IPS DF 6.9 (cell line): ENCODE results near the gene KRT31.
"Not testable (repeated sequence)": the region's sequence is repeated elsewhere in the genome, so short reads cannot be mapped to it uniquely, and the experiment has no call there.

Experiments used
- DNase-seq: peaks from one replicate; pipeline ENCODE4 v3.0.0-alpha.2; 2013; ENCODE audit warnings: low read depth, low spot score
- H3K27ac ChIP-seq: one replicate; pipeline ENCODE4 v1.5.1; 2013; ENCODE audit warnings: low read length, control low read depth
- H3K27me3 ChIP-seq: 2 replicates; pipeline ENCODE4 v1.6.1; 2013; ENCODE audit warnings: mild to moderate bottlenecking, low read length; ENCODE audit not compliant: control insufficient read depth, insufficient read depth
- H3K36me3 ChIP-seq: 2 replicates; pipeline ENCODE4 v1.6.1; 2013; ENCODE audit warnings: low read length; ENCODE audit not compliant: control insufficient read depth, insufficient read depth
- H3K4me1 ChIP-seq: 2 replicates; pipeline ENCODE4 v1.6.1; 2013; ENCODE audit warnings: low read length; ENCODE audit not compliant: control insufficient read depth, insufficient read depth
- H3K4me3 ChIP-seq: 2 replicates; pipeline ENCODE4 v1.5.1; 2013; ENCODE audit warnings: mild to moderate bottlenecking, low read length
- H3K9me3 ChIP-seq: 2 replicates; pipeline ENCODE4 v1.6.1; 2013; ENCODE audit warnings: low read length, inconsistent platforms; ENCODE audit not compliant: control insufficient read depth, insufficient read depth
- WGBS: extraction: QIAGEN DNeasy Blood & Tissue Kit; methylation state at CpG from one replicate; pipeline ENCODE4 v1.1.7; 2013; ENCODE audit warnings: mixed read lengths, missing lambda C conversion rate; ENCODE audit not compliant: insufficient read length, insufficient coverage; 5-methylcytosine and 5-hydroxymethylcytosine counted together

KRT31 gene

DNA sequence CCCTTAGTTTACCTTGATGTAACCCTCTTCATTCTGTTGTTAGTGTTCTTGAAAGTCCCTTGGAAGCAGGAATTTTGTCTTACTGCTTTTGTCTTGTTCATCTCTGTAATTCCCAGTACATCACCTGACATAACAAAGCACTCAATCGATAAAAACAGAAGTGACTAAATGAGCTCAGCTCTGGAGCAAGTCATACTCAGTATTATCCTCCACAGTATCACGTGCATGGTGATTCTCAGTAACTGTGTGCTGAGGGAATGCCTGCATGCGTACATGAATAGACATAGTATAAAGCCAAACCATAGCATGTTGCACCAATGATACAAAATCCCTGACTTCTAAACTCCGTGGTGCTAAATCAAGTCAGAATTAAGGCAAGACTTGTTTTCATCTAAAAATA, 36.2 kb upstream of the KRT31 start:
- H3K27me3 ChIP-seq: no peaks in the 10 kb centered on the region
- H3K9me3 ChIP-seq: no peaks in the 10 kb centered on the region
- WGBS: no CpG with 5 or more reads among the region's 4 CpGs
- no peaks in the 10 kb centered on the region for H3K36me3 ChIP-seq
- no peak overlapping the region for H3K27ac ChIP-seq
- H3K4me1 ChIP-seq: no peaks in the 10 kb centered on the region; the same call in 1 of the 2 replicates
- H3K4me3 ChIP-seq: no peak overlapping the region
- no peak for DNase-seq

DNA sequence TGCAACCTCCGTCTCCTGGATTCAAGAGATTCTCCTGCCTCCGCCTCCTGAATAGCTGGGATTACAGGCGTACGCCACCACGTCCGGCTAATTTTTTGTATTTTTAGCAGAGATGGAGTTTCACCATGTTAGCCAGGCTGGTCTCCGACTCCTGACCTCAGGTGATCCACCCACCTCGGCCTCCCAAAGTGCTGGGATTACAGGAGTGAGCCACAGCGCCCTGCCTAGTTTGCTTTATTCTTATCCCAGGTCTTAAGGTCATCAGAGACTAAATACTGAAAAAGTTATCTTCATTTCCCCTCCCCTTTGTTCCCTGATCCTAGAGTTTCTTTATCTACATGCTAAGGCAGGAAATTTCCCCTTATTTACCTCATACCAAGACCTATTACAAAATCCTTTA, 33.0 kb upstream of the KRT31 start:
- H3K4me3 ChIP-seq, H3K9me3 ChIP-seq, H3K36me3 ChIP-seq, DNase-seq, H3K27me3 ChIP-seq, H3K27ac ChIP-seq, H3K4me1 ChIP-seq: not testable (repeated sequence)
- no CpG with 5 or more reads among the region's 9 CpGs for whole genome bisulfite sequencing

DNA sequence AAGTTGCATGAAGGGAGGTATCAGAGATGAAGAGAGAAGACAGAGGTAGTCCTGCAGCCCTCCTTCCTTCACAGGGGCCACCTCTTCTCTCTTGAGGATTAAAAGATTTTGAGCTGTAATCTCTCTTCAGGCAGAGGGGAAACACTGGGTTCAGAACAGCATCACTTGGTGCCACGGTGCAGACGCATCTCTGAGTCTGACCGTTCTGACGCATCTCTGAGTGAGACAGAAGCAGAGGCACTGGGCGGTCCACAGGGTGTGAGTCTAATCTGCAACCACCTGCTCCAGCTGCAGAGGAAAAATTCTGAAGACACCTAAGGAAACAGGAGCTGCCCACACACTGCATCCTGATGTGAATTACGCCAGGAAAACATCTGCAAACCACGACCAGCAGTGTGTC, 32.3 kb upstream of the KRT31 start:
- Histone ChIP-seq H3K4me1 (no peaks in the 10 kb centered on the region; the same call in 1 of the 2 replicates), H3K9me3 (no peaks in the 10 kb centered on the region), H3K27ac (no peak overlapping the region), H3K36me3 (no peaks in the 10 kb centered on the region), H3K4me3 (no peak overlapping the region), H3K27me3 (no peaks in the 10 kb centered on the region)
- no CpG with 5 or more reads among the region's 7 CpGs for WGBS
- DNase-seq: no peak

GRCh38 chr17:41428591-41429291, 31.3 kb upstream of the KRT31 start:
- H3K4me1 ChIP-seq: no peaks in the 10 kb centered on the region; the same call in 1 of the 2 replicates
- no peak overlapping the region for H3K4me3 ChIP-seq
- DNase-seq: no peak
- no peak overlapping the region for H3K27ac ChIP-seq
- H3K36me3 ChIP-seq: no peaks in the 10 kb centered on the region
- H3K27me3 ChIP-seq: no peaks in the 10 kb centered on the region
- WGBS: no CpG with 5 or more reads among the region's 4 CpGs
- no peaks in the 10 kb centered on the region for H3K9me3 ChIP-seq

GRCh38 chr17:41424111-41424635, 26.8 kb upstream of the KRT31 start, which contains the start of gene KRT37:
Gene KRT37 (minus strand): TSS chr17:41424585. CDS start chr17:41424523, 62 bp downstream.
- no peaks in the 10 kb centered on the region for H3K36me3 ChIP-seq
- no peak within 1 kb of the TSS for H3K27ac ChIP-seq
- no peaks in the 10 kb centered on the region for H3K27me3 ChIP-seq
- no peaks in the 10 kb centered on the region for H3K9me3 ChIP-seq
- no peaks in the 10 kb centered on the region; the same call in 1 of the 2 replicates for H3K4me1 ChIP-seq
- H3K4me3 ChIP-seq: no peak within 1 kb of the TSS
- DNase-seq: no peak
- WGBS: no CpG with 5 or more reads among the region's 13 CpGs

DNA sequence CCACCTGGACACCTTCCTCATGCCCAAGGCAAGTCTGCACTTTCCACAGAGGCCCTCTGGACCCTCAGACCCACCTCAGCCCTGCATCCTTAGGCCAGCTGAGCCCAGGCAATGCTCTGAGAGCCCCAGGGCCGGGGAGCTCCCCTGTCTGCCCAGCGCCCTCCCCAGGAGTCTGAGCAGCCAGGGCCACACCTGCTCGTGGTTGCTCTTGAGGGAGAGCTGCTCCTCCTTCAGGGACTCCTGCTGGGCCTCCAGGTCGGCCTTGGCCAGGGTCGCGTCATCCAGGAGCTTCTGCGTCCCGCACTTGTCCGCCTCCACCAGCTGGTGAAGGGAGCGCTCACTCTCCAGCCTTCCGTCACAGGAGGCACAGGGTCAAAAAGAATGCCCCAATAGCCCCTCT, 25.2 kb upstream of the KRT31 start:
- not testable (repeated sequence) for DNase-seq, H3K4me1 ChIP-seq, H3K9me3 ChIP-seq, H3K4me3 ChIP-seq, H3K36me3 ChIP-seq, H3K27ac ChIP-seq, H3K27me3 ChIP-seq
- no CpG with 5 or more reads among the region's 11 CpGs for WGBS

DNA sequence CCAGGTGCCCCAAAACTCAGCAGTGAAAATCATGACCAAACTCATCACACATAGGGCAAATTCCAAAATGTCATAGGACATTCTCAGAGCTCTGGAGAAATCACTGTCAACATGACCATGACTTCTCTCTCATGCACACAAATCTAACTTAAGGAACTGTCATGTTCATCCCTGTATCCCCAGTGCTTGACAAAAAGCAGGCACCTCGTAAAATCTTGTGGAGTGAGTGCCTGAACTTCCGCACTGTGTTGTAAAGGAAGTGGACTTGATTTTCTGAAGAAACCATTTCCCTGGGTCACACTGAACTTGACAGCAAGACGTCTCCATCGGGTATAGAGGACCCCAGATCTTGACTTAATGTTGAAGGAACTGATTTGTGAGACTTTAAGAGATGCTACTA, 24.2 kb upstream of the KRT31 start:
- DNase-seq: no peak
- no peak overlapping the region for H3K27ac ChIP-seq
- H3K4me3 ChIP-seq: no peak overlapping the region
- no CpG with 5 or more reads among the region's 4 CpGs for WGBS
- no peaks in the 10 kb centered on the region for H3K36me3 ChIP-seq
- H3K4me1 ChIP-seq: no peaks in the 10 kb centered on the region; the same call in 1 of the 2 replicates
- H3K27me3 ChIP-seq: no peaks in the 10 kb centered on the region
- no peaks in the 10 kb centered on the region for H3K9me3 ChIP-seq

DNA sequence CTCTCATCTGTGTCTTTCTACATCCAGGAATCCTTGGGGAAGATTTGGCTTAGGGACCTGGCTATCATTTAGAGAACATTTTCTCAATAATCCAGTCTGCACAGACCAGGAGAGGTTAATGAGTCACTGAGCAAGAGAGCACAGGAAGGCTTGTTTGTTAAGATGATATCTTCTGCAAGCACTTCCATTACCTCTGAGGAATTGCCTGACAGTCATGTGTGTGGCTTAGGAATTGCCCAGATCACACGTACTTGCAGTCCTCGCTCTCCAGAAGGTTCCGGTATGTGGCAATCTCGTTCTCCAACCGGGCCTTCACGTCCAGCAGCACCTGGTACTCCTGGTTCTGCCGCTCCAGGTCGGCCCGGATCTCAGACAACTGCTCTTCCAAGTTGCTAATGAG, 23.7 kb upstream of the KRT31 start:
- Histone ChIP-seq H3K4me1 (no peaks in the 10 kb centered on the region; the same call in 1 of the 2 replicates), H3K36me3 (no peaks in the 10 kb centered on the region), H3K27ac (no peak overlapping the region), H3K4me3 (no peak overlapping the region), H3K27me3 (no peaks in the 10 kb centered on the region), H3K9me3 (no peaks in the 10 kb centered on the region)
- no CpG with 5 or more reads among the region's 9 CpGs for WGBS
- DNase-seq: no peak

- no CpG with 5 or more reads among the region's 4 CpGs for WGBS
- H3K36me3 ChIP-seq: no peaks in the 10 kb centered on the region
- no peak overlapping the region for H3K4me3 ChIP-seq
- no peaks in the 10 kb centered on the region for H3K9me3 ChIP-seq
- DNase-seq: no peak
- no peaks in the 10 kb centered on the region for H3K27me3 ChIP-seq
- H3K27ac ChIP-seq: no peak overlapping the region
- no peaks in the 10 kb centered on the region; the same call in 1 of the 2 replicates for H3K4me1 ChIP-seq
These were observed 22.7 kb upstream of the KRT31 start for GRCh38 chr17:41420134-41420533.

DNA sequence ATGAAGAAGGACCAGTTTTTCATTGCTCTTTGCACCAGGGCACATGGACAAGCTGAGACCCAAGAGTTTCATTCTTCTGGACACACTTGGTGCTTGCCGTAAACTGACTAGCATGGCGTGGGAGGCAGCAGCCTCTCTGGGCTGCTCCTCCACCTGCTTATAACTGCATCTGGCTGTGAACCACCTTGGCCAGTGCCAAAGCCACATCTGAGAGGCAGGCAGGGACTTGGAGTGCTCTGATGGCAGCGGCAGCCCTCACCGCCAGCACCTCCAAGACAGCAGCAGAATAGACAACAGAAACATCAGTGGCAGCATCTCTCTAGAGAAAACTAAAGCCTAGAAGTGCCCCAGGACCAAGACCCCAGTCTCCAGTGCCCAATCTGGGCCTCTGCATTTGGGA, 22.3 kb upstream of the KRT31 start:
- no peak for DNase-seq

More for the DNA sequence above, 22.3 kb upstream of the KRT31 start:
- no peak overlapping the region for H3K4me3 ChIP-seq
- no peaks in the 10 kb centered on the region for H3K9me3 ChIP-seq
- WGBS: no CpG with 5 or more reads among the region's 4 CpGs
- H3K27me3 ChIP-seq: no peaks in the 10 kb centered on the region
- no peak overlapping the region for H3K27ac ChIP-seq
- H3K4me1 ChIP-seq: no peaks in the 10 kb centered on the region; the same call in 1 of the 2 replicates
- no peaks in the 10 kb centered on the region for H3K36me3 ChIP-seq
